ENCODE measurements around the gene CAMK2N2.

Gene CAMK2N2

DNA sequence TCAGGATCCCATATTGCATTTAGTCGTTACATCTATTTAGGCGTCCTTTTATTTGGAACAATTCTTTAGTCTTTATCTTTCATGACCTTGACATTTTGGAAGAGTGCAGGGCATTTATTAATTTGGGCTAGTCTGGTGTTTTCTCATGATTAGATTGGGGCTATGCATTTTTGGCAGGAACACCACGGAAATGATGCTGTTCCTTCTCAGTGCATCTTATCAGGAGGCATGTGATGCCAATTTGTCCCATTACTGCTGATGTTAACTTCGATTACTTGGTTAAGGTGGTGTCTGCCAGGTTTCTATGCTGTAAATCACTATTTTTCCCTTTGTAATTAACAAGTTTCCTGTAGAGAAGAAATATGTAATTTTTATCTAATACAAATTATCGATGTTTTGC, 50.1 kb downstream of the CAMK2N2 start:
- no peak for TF ChIP-seq CTCF (IDR thresholded peaks at IDR 0.05; ENCODE audit: borderline replicate concordance, control extremely low read depth, extremely low read depth, insufficient read depth, missing control alignments)
- DNase-seq (ENCODE audit: low spot score) = no peak
- in situ Hi-C loops (cut with MboI; ENCODE audit: low sequenced_read_pairs, unreplicated experiment) = no loop called here

Data from GM13976 (cell line).